ENCODE results near the gene KIAA1217. TPM values are rescaled to one million over a fixed set of nuclear protein-coding genes. Genes with fewer than 3 reads are reported as not detected.

KIAA1217 gene
- total and polyA plus RNA-seq, 8 donors, result 11.9 to 36.7 (median 19.8) TPM

- H3K4me3 ChIP-seq, result no peak overlapping the region
- TF ChIP-seq CTCF (IDR thresholded peaks at IDR 0.05), result no peak
- no peaks in the 10 kb centered on the region for H3K9me3 ChIP-seq
- FAIRE-seq, result no peak
- no peak for ATAC-seq
- intact Hi-C loops (cut with DNase I), result loop anchor here in 1 of 3 donors (10.0 kb wide), 1 partner anchor 139 kb away; no protein-coding TSS in a partner anchor
- no peaks in the 10 kb centered on the region for H3K27me3 ChIP-seq
- peaks cover 8 to 12% (median 12%) of the 10 kb centered on the region in 3 donors for H3K4me1 ChIP-seq
- WGBS, 2 donors, result 65 to 77% methylated on average over 5 of the region's 5 CpGs
- no peaks in the 10 kb centered on the region for H3K36me3 ChIP-seq
- peak overlapping the region in 3 of 4 donors; percentile 13 to 59 (median 43) for H3K27ac ChIP-seq
- no peak for DNase-seq
Observed at GRCh38 chr10:24215603-24216002, 6.7 kb downstream of the KIAA1217 start.

- TF ChIP-seq CTCF (IDR thresholded peaks at IDR 0.05), result no peak
- Histone ChIP-seq H3K36me3 (no peaks in the 10 kb centered on the region), H3K27ac (no peak overlapping the region), H3K9me3 (no peaks in the 10 kb centered on the region), H3K4me1 (peaks cover 6 to 7% (median 6%) of the 10 kb centered on the region in 3 donors), H3K4me3 (no peak overlapping the region), H3K27me3 (no peaks in the 10 kb centered on the region)
- no peak for DNase-seq
- no peak for ATAC-seq
- no peak for FAIRE-seq
- intact Hi-C loops (cut with DNase I), result loop anchor here in 1 of 3 donors (10.0 kb wide), 1 partner anchor 135 kb away; no protein-coding TSS in a partner anchor
- 93 to 95% methylated on average over 3 of the region's 3 CpGs for WGBS, 2 donors
Observed at GRCh38 chr10:24219963-24220362, 11.0 kb downstream of the KIAA1217 start.

- no peak overlapping the region for H3K27ac ChIP-seq
- H3K36me3 ChIP-seq, result no peaks in the 10 kb centered on the region
- ATAC-seq (no peak), FAIRE-seq (no peak), DNase-seq (no peak)
- H3K27me3 ChIP-seq, result no peaks in the 10 kb centered on the region
- no peak overlapping the region for H3K4me3 ChIP-seq
- WGBS, 2 donors, result 58 to 60% methylated on average over 1 of the region's 1 CpG
- no peaks in the 10 kb centered on the region for H3K9me3 ChIP-seq
- no peaks in the 10 kb centered on the region for H3K4me1 ChIP-seq
- intact Hi-C loops (cut with DNase I), result no loop called here
- no peak for TF ChIP-seq CTCF (IDR thresholded peaks at IDR 0.05)
Observed at GRCh38 chr10:24223341-24223740, 14.4 kb downstream of the KIAA1217 start.

GRCh38 chr10:24223953-24224352 is 15.0 kb downstream of the KIAA1217 start:
- no peak for TF ChIP-seq CTCF (IDR thresholded peaks at IDR 0.05)
- no peak overlapping the region for H3K27ac ChIP-seq
- WGBS, 2 donors, result 26 to 32% methylated on average over 3 of the region's 3 CpGs

GRCh38 chr10:24228642-24229041 is 19.7 kb downstream of the KIAA1217 start:
- no peak for DNase-seq
- H3K4me3 ChIP-seq, result no peak overlapping the region
- no peaks in the 10 kb centered on the region for H3K9me3 ChIP-seq
- no peak for TF ChIP-seq CTCF (IDR thresholded peaks at IDR 0.05)
- no peaks in the 10 kb centered on the region for H3K4me1 ChIP-seq
- intact Hi-C loops (cut with DNase I), result no loop called here
- no peaks in the 10 kb centered on the region for H3K27me3 ChIP-seq
- no peak for FAIRE-seq
- no peak overlapping the region for H3K27ac ChIP-seq
- WGBS, 2 donors, result 54 to 61% methylated on average over 2 of the region's 2 CpGs
- no peak for ATAC-seq
- H3K36me3 ChIP-seq, result no peaks in the 10 kb centered on the region

More at GRCh38 chr10:24223953-24224352, 15.0 kb downstream of the KIAA1217 start:
- FAIRE-seq (no peak), DNase-seq (no peak), ATAC-seq (peak in 3 of 4 donors; percentile 55 to 69 (median 61))
- Histone ChIP-seq H3K9me3 (no peaks in the 10 kb centered on the region), H3K4me3 (no peak overlapping the region), H3K27me3 (no peaks in the 10 kb centered on the region), H3K36me3 (no peaks in the 10 kb centered on the region), H3K4me1 (no peaks in the 10 kb centered on the region)
- intact Hi-C loops (cut with DNase I), result no loop called here
